ENCODE data around the gene P2RY13.

Gene P2RY13

DNA sequence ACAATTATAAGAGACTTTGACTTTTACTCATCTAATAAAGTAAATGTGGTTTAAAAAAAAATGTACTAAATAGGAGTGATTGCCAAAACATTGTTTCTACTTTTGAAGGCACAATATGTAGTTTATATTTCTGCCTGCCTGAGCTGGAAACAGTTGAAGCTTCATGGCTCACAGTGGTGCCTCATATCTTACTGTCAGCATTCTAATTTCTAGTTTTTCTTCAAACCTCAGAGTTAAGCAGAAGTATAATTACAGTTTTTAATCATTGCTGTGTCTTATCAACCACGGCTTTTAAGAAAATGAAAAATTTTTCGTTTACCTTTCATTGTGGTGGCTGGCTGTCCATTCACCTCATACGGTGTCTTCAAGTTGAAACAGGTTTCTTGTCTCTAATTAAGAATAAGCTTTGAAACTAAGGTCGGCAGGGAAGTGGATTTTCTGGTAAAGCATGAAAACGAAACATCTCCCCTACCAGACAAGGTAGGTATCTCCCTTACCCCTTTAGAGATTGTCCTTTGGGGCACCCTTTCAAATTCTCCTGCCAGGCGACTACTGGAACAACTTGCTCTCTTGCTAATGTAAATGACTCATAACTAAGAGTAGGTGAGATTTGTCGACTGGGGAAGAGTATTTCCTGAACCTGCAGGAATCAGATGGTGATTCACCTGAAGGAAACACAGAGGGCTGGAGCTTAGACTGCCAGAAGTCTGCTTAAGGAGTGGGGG is 12.9 kb downstream of the P2RY13 start, which contains the start of gene GPR87:
Gene GPR87 (minus strand): TSS at position 554 of the 725 bp plus-strand sequence. CDS start 16,720 bp downstream, outside the sequence.
- no peak within 1 kb of the TSS for H3K4me3 ChIP-seq (replicated peaks; ENCODE audit: low read depth, low read length)
- no peak for DNase-seq (ENCODE audit: extremely low read depth, low read depth)
- TF ChIP-seq, protein P1, sequence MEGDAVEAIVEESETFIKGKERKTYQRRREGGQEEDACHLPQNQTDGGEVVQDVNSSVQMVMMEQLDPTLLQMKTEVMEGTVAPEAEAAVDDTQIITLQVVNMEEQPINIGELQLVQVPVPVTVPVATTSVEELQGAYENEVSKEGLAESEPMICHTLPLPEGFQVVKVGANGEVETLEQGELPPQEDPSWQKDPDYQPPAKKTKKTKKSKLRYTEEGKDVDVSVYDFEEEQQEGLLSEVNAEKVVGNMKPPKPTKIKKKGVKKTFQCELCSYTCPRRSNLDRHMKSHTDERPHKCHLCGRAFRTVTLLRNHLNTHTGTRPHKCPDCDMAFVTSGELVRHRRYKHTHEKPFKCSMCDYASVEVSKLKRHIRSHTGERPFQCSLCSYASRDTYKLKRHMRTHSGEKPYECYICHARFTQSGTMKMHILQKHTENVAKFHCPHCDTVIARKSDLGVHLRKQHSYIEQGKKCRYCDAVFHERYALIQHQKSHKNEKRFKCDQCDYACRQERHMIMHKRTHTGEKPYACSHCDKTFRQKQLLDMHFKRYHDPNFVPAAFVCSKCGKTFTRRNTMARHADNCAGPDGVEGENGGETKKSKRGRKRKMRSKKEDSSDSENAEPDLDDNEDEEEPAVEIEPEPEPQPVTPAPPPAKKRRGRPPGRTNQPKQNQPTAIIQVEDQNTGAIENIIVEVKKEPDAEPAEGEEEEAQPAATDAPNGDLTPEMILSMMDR (IDR thresholded peaks at IDR 0.05; ENCODE audit: low read depth, low read length, missing control alignments), result no peak

DNA sequence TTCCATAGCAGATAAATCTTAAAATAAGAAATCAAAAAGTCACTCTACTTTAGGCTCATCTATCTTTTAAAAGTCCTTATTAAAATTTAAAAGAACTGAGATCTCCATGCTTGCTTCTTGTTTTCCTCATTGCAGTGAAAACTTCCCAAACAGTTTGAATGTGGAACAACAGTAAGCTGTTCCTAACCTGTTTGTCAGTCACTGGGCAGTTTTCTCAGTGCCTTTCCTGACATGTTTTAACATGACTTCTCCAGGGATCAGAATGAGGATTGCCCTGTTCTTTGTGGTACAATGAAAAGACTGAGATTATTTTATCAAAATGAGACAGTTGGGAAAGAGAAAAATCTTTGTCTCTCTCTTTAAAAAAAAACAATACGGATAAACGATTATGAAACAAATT is 13.5 kb downstream of the P2RY13 start:
- DNase-seq (ENCODE audit: extremely low read depth, low read depth), result no peak
- no peak overlapping the region for H3K4me3 ChIP-seq (replicated peaks; ENCODE audit: low read depth, low read length)
- TF ChIP-seq, protein P1 (IDR thresholded peaks at IDR 0.05; ENCODE audit: low read depth, low read length, missing control alignments), result no peak

DNA sequence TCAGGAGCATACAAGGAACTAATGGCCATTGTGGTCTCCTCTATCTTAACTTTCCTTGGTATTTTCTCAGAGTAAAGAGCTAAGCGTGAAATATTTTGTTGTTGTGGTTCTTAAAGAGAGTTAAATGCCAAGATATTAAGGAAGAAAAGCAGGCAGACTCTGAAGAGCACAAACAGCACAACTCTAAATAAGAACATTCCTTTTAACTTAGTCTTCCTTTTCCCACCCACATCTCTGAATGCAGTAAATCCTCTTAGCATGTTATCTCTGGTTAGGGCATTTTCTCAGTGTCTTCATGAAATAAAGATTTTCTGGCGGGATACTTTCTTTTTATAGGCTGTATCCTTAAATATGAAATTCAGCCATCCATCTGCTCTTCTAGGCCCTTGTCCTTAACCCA is 14.2 kb downstream of the P2RY13 start:
- TF ChIP-seq, protein P1 (IDR thresholded peaks at IDR 0.05; ENCODE audit: low read depth, low read length, missing control alignments), result no peak
- H3K4me3 ChIP-seq (replicated peaks; ENCODE audit: low read depth, low read length), result no peak overlapping the region
- DNase-seq (ENCODE audit: extremely low read depth, low read depth), result no peak

DNA sequence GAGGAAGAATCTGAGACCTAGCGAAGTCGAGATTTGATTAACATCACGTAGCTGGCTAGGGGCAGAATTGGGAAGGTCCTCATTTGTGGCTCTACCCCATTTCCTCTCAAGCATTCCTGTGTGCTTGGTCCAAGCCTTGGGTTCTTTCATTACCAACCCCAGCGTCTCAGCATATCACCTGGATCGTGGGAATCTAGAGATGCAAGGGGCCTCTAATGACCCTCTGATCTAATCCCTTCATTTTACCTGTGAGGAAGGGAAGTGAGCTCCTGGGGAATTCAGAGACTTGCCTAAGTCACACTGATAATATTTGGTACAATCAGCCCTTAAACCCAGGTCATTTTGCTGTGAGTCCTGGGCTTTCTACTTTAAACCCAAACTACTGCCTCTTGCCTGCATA is 14.8 kb downstream of the P2RY13 start:
- H3K4me3 ChIP-seq (replicated peaks; ENCODE audit: low read depth, low read length), result no peak overlapping the region
- no peak for DNase-seq (ENCODE audit: extremely low read depth, low read depth)
- TF ChIP-seq, protein P1 (IDR thresholded peaks at IDR 0.05; ENCODE audit: low read depth, low read length, missing control alignments), result no peak

DNA sequence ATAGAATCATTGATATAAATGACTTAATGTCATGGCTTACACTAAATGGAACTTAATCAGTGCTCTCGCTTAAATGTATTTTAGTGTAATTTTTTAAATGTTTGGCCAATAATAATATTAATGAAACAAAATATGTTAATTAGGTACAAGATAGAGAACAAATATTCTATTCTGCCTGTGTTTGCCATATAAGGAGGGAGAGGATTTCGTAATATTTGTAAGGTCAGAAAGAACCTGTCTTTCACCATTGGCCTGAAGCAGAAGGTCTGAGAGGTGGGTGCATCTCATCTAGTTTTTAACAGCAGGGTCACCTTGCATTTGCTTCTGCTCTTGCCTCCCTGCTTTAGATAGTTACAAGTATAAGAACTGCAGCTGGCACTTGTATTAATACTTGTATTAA is 15.2 kb downstream of the P2RY13 start:
- no peak for DNase-seq (ENCODE audit: extremely low read depth, low read depth)
- TF ChIP-seq, protein P1 (IDR thresholded peaks at IDR 0.05; ENCODE audit: low read depth, low read length, missing control alignments), result no peak
- H3K4me3 ChIP-seq (replicated peaks; ENCODE audit: low read depth, low read length), result no peak overlapping the region

DNA sequence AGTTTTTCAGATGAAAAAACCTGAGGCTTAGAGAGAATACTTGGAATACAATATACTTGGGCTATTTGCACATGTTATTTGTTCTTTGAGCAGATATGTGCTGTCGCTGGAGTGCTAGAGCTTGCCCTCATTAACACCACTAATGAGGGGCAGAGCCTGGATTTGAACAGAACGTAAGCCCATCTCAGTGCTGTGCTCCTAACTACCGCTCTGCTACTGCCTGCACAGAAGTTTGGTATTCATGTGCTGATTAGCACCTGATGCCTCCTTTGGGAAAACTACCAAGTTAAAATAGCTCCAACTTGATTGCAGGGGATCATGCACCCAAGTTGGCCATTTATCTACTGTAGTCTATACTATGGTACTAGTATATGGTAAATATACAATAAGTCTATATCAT is 16.4 kb downstream of the P2RY13 start:
- no peak overlapping the region for H3K4me3 ChIP-seq (replicated peaks; ENCODE audit: low read depth, low read length)
- DNase-seq (ENCODE audit: extremely low read depth, low read depth), result no peak
- TF ChIP-seq, protein P1 (IDR thresholded peaks at IDR 0.05; ENCODE audit: low read depth, low read length, missing control alignments), result no peak

DNA sequence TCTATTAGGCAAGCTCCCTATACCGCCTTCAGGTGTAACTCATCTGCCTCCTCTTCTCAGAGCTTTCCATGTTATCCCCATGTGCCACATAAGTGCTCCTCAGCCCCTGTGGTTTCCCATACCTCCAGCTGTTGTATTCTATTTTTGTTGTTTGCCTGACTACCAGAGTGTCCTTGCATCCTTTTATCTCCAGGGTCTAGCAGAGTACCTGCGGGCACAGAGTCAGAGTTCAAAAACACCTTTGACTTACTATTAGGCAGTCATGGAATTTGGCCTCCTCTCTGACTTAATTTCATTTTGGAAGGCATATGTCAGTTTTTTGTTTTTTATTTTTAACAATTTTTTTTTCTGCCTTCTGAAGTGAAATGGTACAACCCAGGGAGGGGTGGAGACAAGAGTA is 19.8 kb downstream of the P2RY13 start:
- H3K4me3 ChIP-seq (replicated peaks; ENCODE audit: low read depth, low read length), result no peak overlapping the region
- TF ChIP-seq, protein P1 (IDR thresholded peaks at IDR 0.05; ENCODE audit: low read depth, low read length, missing control alignments), result no peak
- DNase-seq (ENCODE audit: extremely low read depth, low read depth), result no peak
